H1 (cell line): ENCODE results near the gene PCDHB3. TPM values are rescaled to one million over a fixed set of nuclear protein-coding genes. Genes with fewer than 3 reads are reported as not detected.

Experiments used
- CTCF ChIA-PET: fragments of 300-600 bp; sonication (Branson Sonifier 250); formaldehyde crosslinking; loops from one replicate; lab custom pipeline; 2021; ENCODE audit not compliant: partially characterized antibody; lab: Charles Lee
- POLR2A ChIA-PET: fragments of 300-600 bp; sonication (Branson Sonifier 250); formaldehyde crosslinking; loops from one replicate; lab custom pipeline; 2021; ENCODE audit warnings: inconsistent platforms; ENCODE audit not compliant: partially characterized antibody; lab: Charles Lee
- DNase-seq, 2 experiments: peaks; one replicate each; pipeline versions ENCODE4 v3.0.0 to v3.0.0-alpha.2; 2010 to 2022; ENCODE audit warnings: low spot score in 2 of 2, low read depth in 1 of 2, mixed read lengths in 1 of 2
- FAIRE-seq: peaks from 2 replicates; lab custom pipeline; 2011; peaks lifted over from hg19 to GRCh38; lab: Jason Lieb, UNC
- H2AFZ ChIP-seq: 2 replicates; pipeline ENCODE4 v1.8.1; 2012; ENCODE audit warnings: low read length, inconsistent platforms
- H2AK5ac ChIP-seq: 2 replicates; pipeline ENCODE4 v1.6.1; 2013; ENCODE audit warnings: low read depth, low read length
- H2BK120ac ChIP-seq: replicated peaks from 2 replicates; pipeline ENCODE3; 2013; ENCODE audit warnings: low read depth, low read length, inconsistent platforms
- H2BK12ac ChIP-seq: 2 replicates; pipeline ENCODE4 v1.6.1; 2013; ENCODE audit warnings: low read depth, low read length
- H2BK15ac ChIP-seq: 2 replicates; pipeline ENCODE4 v1.6.1; 2013; ENCODE audit warnings: low read length
- H2BK20ac ChIP-seq: 2 replicates; pipeline ENCODE4 v1.6.1; 2013; ENCODE audit warnings: low read length
- H2BK5ac ChIP-seq: 2 replicates; pipeline ENCODE4 v1.6.1; 2013; ENCODE audit warnings: low read depth, low read length
- H3K14ac ChIP-seq: 2 replicates; pipeline ENCODE4 v1.6.1; 2013; ENCODE audit warnings: inconsistent platforms; ENCODE audit not compliant: insufficient read length
- H3K18ac ChIP-seq: 2 replicates; pipeline ENCODE4 v1.6.1; 2013; ENCODE audit warnings: low read length; ENCODE audit errors: extremely low read depth
- H3K23ac ChIP-seq: 2 replicates; pipeline ENCODE4 v1.6.1; 2013; ENCODE audit warnings: inconsistent platforms; ENCODE audit not compliant: insufficient read length
- H3K23me2 ChIP-seq: 2 replicates; pipeline ENCODE4 v1.6.1; 2013; ENCODE audit warnings: low read depth, low read length
- H3K27ac ChIP-seq: 2 replicates; pipeline ENCODE4 v1.6.1; 2011; ENCODE audit warnings: low read depth, low read length, inconsistent platforms
- H3K27me3 ChIP-seq, 4 experiments: replicated peaks in 1 of 4; 1 replicate in 1 of 4; 2 replicates in 3 of 4; pipeline versions ENCODE4 v1.6.1 to v1.8.1; 2011 to 2013; ENCODE audit warnings: low read length in 3 of 4, mild to moderate bottlenecking in 3 of 4, inconsistent platforms in 2 of 4, mixed read lengths in 2 of 4, moderate library complexity in 1 of 4; ENCODE audit not compliant: control insufficient read depth in 3 of 4, insufficient read depth in 3 of 4; ENCODE audit errors: extremely low read depth in 1 of 4
- H3K36me3 ChIP-seq, 4 experiments: 2 replicates each; pipeline versions ENCODE4 v1.6.1 to v1.8.1; 2011 to 2013; ENCODE audit warnings: mild to moderate bottlenecking in 4 of 4, low read length in 3 of 4, moderate library complexity in 2 of 4, control low read depth in 1 of 4, inconsistent platforms in 1 of 4; ENCODE audit not compliant: insufficient read depth in 4 of 4, control insufficient read depth in 2 of 4
- H3K4ac ChIP-seq: replicated peaks from 2 replicates; pipeline ENCODE3; 2013; ENCODE audit warnings: low read length, low read depth, mixed read lengths, inconsistent platforms; ENCODE audit not compliant: insufficient read length
- H3K4me1 ChIP-seq, 4 experiments: replicated peaks in 1 of 4; 1 replicate in 1 of 4; 2 replicates in 3 of 4; pipeline versions ENCODE4 v1.6.1 to v1.8.1; 2011 to 2013; ENCODE audit warnings: low read length in 3 of 4, inconsistent platforms in 2 of 4, mixed read lengths in 1 of 4; ENCODE audit not compliant: insufficient read depth in 4 of 4, control insufficient read depth in 3 of 4
- H3K4me2 ChIP-seq, 2 experiments: 2 replicates each; pipeline versions ENCODE4 v1.6.1 to v1.8.1; 2011 to 2013; ENCODE audit warnings: low read depth in 2 of 2, low read length in 2 of 2, control low read depth in 1 of 2, inconsistent platforms in 1 of 2, mild to moderate bottlenecking in 1 of 2; ENCODE audit not compliant: insufficient read depth in 1 of 2
- H3K4me3 ChIP-seq, 4 experiments: fragments of 200-600, 300-600 bp in 1 of 4; sonication (generic), shearing (Covaris generic), sonication (Bioruptor Twin) in 1 of 4; 2 replicates each; pipeline versions ENCODE4 v1.5.1 to v1.8.1; 2011 to 2016; ENCODE audit warnings: low read length in 4 of 4, low read depth in 3 of 4, control low read depth in 2 of 4, inconsistent platforms in 2 of 4, mild to moderate bottlenecking in 2 of 4, mixed read lengths in 1 of 4, moderate library complexity in 1 of 4; ENCODE audit not compliant: insufficient read depth in 2 of 4; ENCODE audit errors: extremely low read depth in 1 of 4
- H3K56ac ChIP-seq: replicated peaks from 2 replicates; pipeline ENCODE3; 2013; ENCODE audit warnings: low read depth, mild to moderate bottlenecking, mixed read lengths, low read length, inconsistent platforms; ENCODE audit not compliant: insufficient read length
- H3K79me1 ChIP-seq: 2 replicates; pipeline ENCODE4 v1.6.1; 2013; ENCODE audit warnings: low read depth, low read length, control low read depth
- H3K79me2 ChIP-seq, 2 experiments: 2 replicates each; pipeline versions ENCODE4 v1.6.1 to v1.8.1; 2012 to 2013; ENCODE audit warnings: low read length in 2 of 2, mild to moderate bottlenecking in 2 of 2, inconsistent platforms in 1 of 2; ENCODE audit not compliant: insufficient read depth in 2 of 2, control insufficient read depth in 1 of 2
- H3K9ac ChIP-seq, 4 experiments: replicated peaks in 1 of 4; 1 replicate in 1 of 4; 2 replicates in 3 of 4; pipeline versions ENCODE4 v1.6.1 to v1.8.1; 2011 to 2013; ENCODE audit warnings: low read depth in 3 of 4, low read length in 3 of 4, control low read depth in 2 of 4, mild to moderate bottlenecking in 2 of 4, moderate library complexity in 2 of 4, inconsistent platforms in 1 of 4; ENCODE audit errors: extremely low read depth in 1 of 4
- H3K9me3 ChIP-seq, 2 experiments: 2 replicates each; pipeline versions ENCODE4 v1.6.1 to v1.8.1; 2012 to 2013; ENCODE audit warnings: mild to moderate bottlenecking in 2 of 2, moderate library complexity in 2 of 2, control low read depth in 1 of 2, inconsistent platforms in 1 of 2, low read depth in 1 of 2, low read length in 1 of 2, mixed read lengths in 1 of 2; ENCODE audit not compliant: insufficient read depth in 2 of 2
- H4K20me1 ChIP-seq, 2 experiments: replicated peaks in 1 of 2; 2 replicates each; pipeline versions ENCODE3 to v1.8.1; 2011 to 2013; ENCODE audit warnings: inconsistent platforms in 2 of 2, low read length in 2 of 2, mild to moderate bottlenecking in 1 of 2; ENCODE audit not compliant: insufficient read depth in 2 of 2, control insufficient read depth in 1 of 2
- H4K5ac ChIP-seq: 2 replicates; pipeline ENCODE4 v1.6.1; 2013; ENCODE audit warnings: low read length, low read depth, mixed read lengths, inconsistent platforms; ENCODE audit not compliant: insufficient read length
- H4K8ac ChIP-seq: 2 replicates; pipeline ENCODE4 v1.8.0; 2013; ENCODE audit warnings: mild to moderate bottlenecking, moderate library complexity, low read length, inconsistent platforms; ENCODE audit not compliant: insufficient read depth; ENCODE audit errors: extremely low read depth
- H4K91ac ChIP-seq: replicated peaks from 2 replicates; pipeline ENCODE3; 2013; ENCODE audit warnings: low read length, mixed read lengths, inconsistent platforms; ENCODE audit not compliant: insufficient read length
- BCL11A ChIP-seq, 2 experiments: IDR thresholded peaks; one replicate each; pipeline ENCODE4 v1.6.1; 2011; ENCODE audit warnings: low read depth in 2 of 2, low read length in 2 of 2, mild to moderate bottlenecking in 2 of 2
- CEBPB ChIP-seq: IDR thresholded peaks from 2 replicates; pipeline ENCODE4 v1.6.1; 2012; ENCODE audit warnings: low read depth, low read length
- CTBP2 ChIP-seq: IDR thresholded peaks from 2 replicates; pipeline ENCODE4 v1.7.0; 2011; ENCODE audit warnings: borderline replicate concordance, mild to moderate bottlenecking, moderate library complexity, mixed read lengths, low read length; ENCODE audit not compliant: insufficient read depth, insufficient read length
- FOSL1 ChIP-seq: IDR thresholded peaks from 2 replicates; pipeline ENCODE4 v1.6.1; 2011; ENCODE audit warnings: mild to moderate bottlenecking, low read depth, low read length, moderate library complexity; ENCODE audit not compliant: insufficient read depth
- RNF2 ChIP-seq: fragments of 200-900, 300-1000 bp; sonication (generic); IDR thresholded peaks from 2 replicates; pipeline ENCODE4 v1.7.1; 2016; ENCODE audit warnings: borderline replicate concordance, low read depth, mild to moderate bottlenecking, antibody characterized with exemption, low read length; ENCODE audit not compliant: poor library complexity, severe bottlenecking; ENCODE audit errors: missing control alignments
- RXRA ChIP-seq: IDR thresholded peaks from 2 replicates; pipeline ENCODE4 v1.6.1; 2011; ENCODE audit warnings: low read depth, mild to moderate bottlenecking, low read length, moderate library complexity; ENCODE audit not compliant: insufficient read depth
- SIRT6 ChIP-seq: IDR thresholded peaks from one replicate; pipeline ENCODE4 v1.7.1; 2012; ENCODE audit warnings: low read length, inconsistent platforms
- TEAD4 ChIP-seq: IDR thresholded peaks from 2 replicates; pipeline ENCODE4 v1.6.1; 2012; ENCODE audit warnings: low read depth, low read length, inconsistent platforms, mixed read lengths
- WGBS, 2 experiments: shearing (Covaris generic) in 1 of 2; methylation state at CpG; one replicate each; pipeline versions ENCODE4 v1.1.6 to v1.1.7; 2013 to 2015; ENCODE audit warnings: low lambda C conversion rate in 2 of 2, mixed read lengths in 2 of 2, inconsistent platforms in 1 of 2, low coverage in 1 of 2, missing lambda C conversion rate in 1 of 2; ENCODE audit not compliant: insufficient replicate concordance in 2 of 2, insufficient coverage in 1 of 2, insufficient read length in 1 of 2; ENCODE audit errors: extremely low coverage in 1 of 2, missing lambda C conversion rate in 1 of 2; 5-methylcytosine and 5-hydroxymethylcytosine counted together
- polyA plus RNA-seq, 7 experiments: library from polyadenylated mRNA; depleted of rRNA in 3 of 7; stranded (reverse) in 5 of 7; unstranded in 2 of 7; fragments of >200 nt in 5 of 7; fragments of 200-250 nt in 2 of 7; gene quantifications; 1 replicate in 5 of 7; 2 replicates in 1 of 7; 4 replicates in 1 of 7; pipeline versions ENCODE4 v1.2.1 to v1.2.3, GENCODE V29; 2011 to 2013; ENCODE audit warnings: missing spikeins in 2 of 7, mixed read lengths in 2 of 7
- total RNA-seq: library from RNA; stranded (reverse); fragmentation: NEBNext Ultra II Directional; extraction: Animal tissue kit (Norgen Biotek cat#: 25700); gene quantifications from 2 replicates; pipeline ENCODE4 v1.2.1, GENCODE V29; 2021
- TF ChIP-seq, protein P1 (sequence below): IDR thresholded peaks from 2 replicates; pipeline ENCODE4 v1.6.1; 2012; ENCODE audit warnings: low read length, inconsistent platforms
- TF ChIP-seq, protein P2 (sequence below): IDR thresholded peaks from 2 replicates; pipeline ENCODE4 v1.6.1; 2012; ENCODE audit warnings: inconsistent platforms
- TF ChIP-seq, protein P3 (sequence below): IDR thresholded peaks from 2 replicates; pipeline ENCODE4 v1.6.1; 2012; ENCODE audit warnings: inconsistent platforms

The PCDHB3 gene
- total and polyA plus RNA-seq, 2 of the 8 experiments (the other 6 are each of a cell fraction or from before 2014, with no cell fraction given): 1.6 to 3.4 TPM

DNA sequence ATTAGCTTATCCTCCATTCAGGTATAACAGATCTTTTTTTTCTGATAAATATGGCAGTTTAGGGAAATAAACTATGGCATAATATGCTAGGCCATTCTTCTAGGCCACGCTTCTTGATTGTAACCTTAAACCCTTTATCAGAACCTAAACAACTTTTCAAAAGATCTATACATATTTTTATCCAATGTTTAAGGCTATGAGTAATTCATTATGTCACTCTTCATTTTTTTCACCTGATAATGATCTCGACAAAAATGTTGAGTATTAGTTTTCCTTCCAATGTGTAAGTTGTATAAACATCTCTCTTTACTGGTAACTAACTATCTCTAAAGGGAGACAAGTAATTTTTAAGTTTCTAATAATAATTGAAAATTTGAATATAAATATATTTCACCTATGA, 19.0 kb downstream of the PCDHB3 start:
- Histone ChIP-seq H3K18ac (no peak overlapping the region), H3K79me1 (no peaks in the 10 kb centered on the region), H3K79me2 (no peaks in the 10 kb centered on the region), H4K5ac (no peak overlapping the region), H3K9ac (no peak overlapping the region), H3K4me2 (no peak overlapping the region), H3K27me3 (no peaks in the 10 kb centered on the region), H2AK5ac (no peak overlapping the region), H4K8ac (no peak overlapping the region), H3K9me3 (peaks cover 0 to 2% of the 10 kb centered on the region in 2 experiments; a peak in 1 of 4 replicates), H4K91ac (no peak overlapping the region), H3K23ac (no peak overlapping the region), H2BK12ac (no peak overlapping the region), H2BK15ac (no peak overlapping the region), H3K36me3 (no peaks in the 10 kb centered on the region), H3K14ac (no peak overlapping the region), H3K27ac (no peak overlapping the region), H3K4me3 (no peak overlapping the region), H4K20me1 (no peaks in the 10 kb centered on the region), H3K4me1 (no peaks in the 10 kb centered on the region), H3K56ac (no peak overlapping the region), H3K23me2 (no peaks in the 10 kb centered on the region), H3K4ac (no peak overlapping the region), H2BK5ac (no peak overlapping the region), H2AFZ (no peak overlapping the region), H2BK20ac (no peak overlapping the region), H2BK120ac (no peak overlapping the region)
- ChIA-PET CTCF (interaction anchor here (0.6 to 1.6 kb wide), 5 partner anchors 9 to 68 kb away, joined by 3 to 5 read pairs (median 3); partner anchors contain the start of genes PCDHB2 and PCDHB9), POLR2A (interaction anchor here (0.6 to 2.7 kb wide), 2 partner anchors 25 to 132 kb away, joined by 3 to 7 read pairs; partner anchors contain the start of gene PCDHB2)
- DNase-seq (no peak), FAIRE-seq (no peak)
- WGBS, 2 experiments: 85% methylated on average over 2 of the region's 2 CpGs; no CpG with 5 or more reads in 1 of the 2 experiments
- no peak for TF ChIP-seq FOSL1
- no peak for TF ChIP-seq RXRA
- no peak for TF ChIP-seq RNF2
- TF ChIP-seq, protein P1, sequence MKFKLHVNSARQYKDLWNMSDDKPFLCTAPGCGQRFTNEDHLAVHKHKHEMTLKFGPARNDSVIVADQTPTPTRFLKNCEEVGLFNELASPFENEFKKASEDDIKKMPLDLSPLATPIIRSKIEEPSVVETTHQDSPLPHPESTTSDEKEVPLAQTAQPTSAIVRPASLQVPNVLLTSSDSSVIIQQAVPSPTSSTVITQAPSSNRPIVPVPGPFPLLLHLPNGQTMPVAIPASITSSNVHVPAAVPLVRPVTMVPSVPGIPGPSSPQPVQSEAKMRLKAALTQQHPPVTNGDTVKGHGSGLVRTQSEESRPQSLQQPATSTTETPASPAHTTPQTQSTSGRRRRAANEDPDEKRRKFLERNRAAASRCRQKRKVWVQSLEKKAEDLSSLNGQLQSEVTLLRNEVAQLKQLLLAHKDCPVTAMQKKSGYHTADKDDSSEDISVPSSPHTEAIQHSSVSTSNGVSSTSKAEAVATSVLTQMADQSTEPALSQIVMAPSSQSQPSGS: no peak
- TF ChIP-seq CEBPB: no peak
- TF ChIP-seq BCL11A (IDR thresholded peaks at IDR 0.05; ENCODE audit: low read depth in 2 of 2, low read length in 2 of 2): no peak
- TF ChIP-seq CTBP2: no peak
- TF ChIP-seq, protein P2, sequence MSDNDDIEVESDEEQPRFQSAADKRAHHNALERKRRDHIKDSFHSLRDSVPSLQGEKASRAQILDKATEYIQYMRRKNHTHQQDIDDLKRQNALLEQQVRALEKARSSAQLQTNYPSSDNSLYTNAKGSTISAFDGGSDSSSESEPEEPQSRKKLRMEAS: no peak
- TF ChIP-seq TEAD4: no peak
- no peak for TF ChIP-seq SIRT6
- TF ChIP-seq, protein P3, sequence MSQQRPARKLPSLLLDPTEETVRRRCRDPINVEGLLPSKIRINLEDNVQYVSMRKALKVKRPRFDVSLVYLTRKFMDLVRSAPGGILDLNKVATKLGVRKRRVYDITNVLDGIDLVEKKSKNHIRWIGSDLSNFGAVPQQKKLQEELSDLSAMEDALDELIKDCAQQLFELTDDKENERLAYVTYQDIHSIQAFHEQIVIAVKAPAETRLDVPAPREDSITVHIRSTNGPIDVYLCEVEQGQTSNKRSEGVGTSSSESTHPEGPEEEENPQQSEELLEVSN: no peak
